GM23338 (cell line): Measurements from ENCODE around the gene MVP. TPM values are rescaled to one million over a fixed set of nuclear protein-coding genes. Genes with fewer than 3 reads are reported as not detected.

Experiments used
- ATAC-seq: fragments of 200-7000 bp; cut with Tn5 transposase; 3 replicates; pipeline ENCODE4 v1.9.1; 2020
- DNase-seq: peaks from one replicate; pipeline ENCODE4 v3.0.0-alpha.2; 2015; ENCODE audit warnings: low spot score
- H2AFZ ChIP-seq: fragments of 200-600 bp; sonication (generic); 2 replicates; pipeline ENCODE4 v1.8.0; 2016; ENCODE audit warnings: antibody characterized with exemption, mild to moderate bottlenecking, moderate library complexity
- H3F3A ChIP-seq: fragments of 200-600 bp; sonication (generic); replicated peaks from 2 replicates; pipeline ENCODE4 v1.8.0; 2017; ENCODE audit warnings: antibody characterized with exemption, mixed run types, low read depth
- H3K27ac ChIP-seq: fragments of 200-600 bp; sonication (generic); 2 replicates; pipeline ENCODE4 v1.6.1; 2016; ENCODE audit warnings: low read depth
- H3K27me3 ChIP-seq: fragments of 200-600 bp; sonication (generic); 2 replicates; pipeline ENCODE4 v1.8.0; 2016; ENCODE audit warnings: mild to moderate bottlenecking, mixed run types, moderate library complexity; ENCODE audit not compliant: insufficient read depth
- H3K36me3 ChIP-seq: fragments of 200-600 bp; sonication (generic); 2 replicates; pipeline ENCODE4 v1.8.0; 2016; ENCODE audit warnings: mild to moderate bottlenecking; ENCODE audit not compliant: insufficient read depth
- H3K4me1 ChIP-seq: fragments of 200-600 bp; sonication (generic); 2 replicates; pipeline ENCODE4 v1.8.0; 2016; ENCODE audit warnings: mild to moderate bottlenecking, moderate library complexity; ENCODE audit not compliant: insufficient read depth
- H3K4me2 ChIP-seq: fragments of 200-600 bp; sonication (generic); 2 replicates; pipeline ENCODE4 v1.7.1; 2017; ENCODE audit warnings: mixed run types
- H3K4me3 ChIP-seq: fragments of 200-600 bp; sonication (generic); 2 replicates; pipeline ENCODE4 v1.6.1; 2016; ENCODE audit warnings: mixed run types
- H3K79me2 ChIP-seq: fragments of 200-600 bp; sonication (generic); replicated peaks from 2 replicates; pipeline ENCODE4 v1.8.0; 2017; ENCODE audit warnings: mild to moderate bottlenecking; ENCODE audit not compliant: insufficient read depth
- H3K9me2 ChIP-seq: fragments of 200-600 bp; sonication (generic); 2 replicates; pipeline ENCODE4 v1.8.0; 2017; ENCODE audit not compliant: insufficient read depth
- H4K20me1 ChIP-seq: fragments of 200-600 bp; sonication (generic); replicated peaks from 2 replicates; pipeline ENCODE4 v1.8.0; 2017; ENCODE audit warnings: mild to moderate bottlenecking; ENCODE audit not compliant: insufficient read depth
- H3K27ac Mint-ChIP-seq: 2 replicates; pipeline ENCODE4 v1.8.0; 2020; ENCODE audit warnings: inconsistent platforms, mild to moderate bottlenecking, moderate library complexity, mixed read lengths
- H3K27me3 Mint-ChIP-seq: 3 replicates; pipeline ENCODE4 v1.8.0; 2022; ENCODE audit warnings: low read depth, mild to moderate bottlenecking, moderate library complexity, mixed read lengths, inconsistent platforms; ENCODE audit not compliant: insufficient read depth, poor library complexity
- H3K36me3 Mint-ChIP-seq: 3 replicates; pipeline ENCODE4 v1.8.0; 2021; ENCODE audit warnings: low read depth, mild to moderate bottlenecking, inconsistent platforms, moderate library complexity, mixed read lengths
- H3K4me1 Mint-ChIP-seq: 3 replicates; pipeline ENCODE4 v1.8.0; 2020; ENCODE audit warnings: mild to moderate bottlenecking, inconsistent platforms, mixed read lengths
- H3K4me3 Mint-ChIP-seq: 3 replicates; pipeline ENCODE4 v1.8.0; 2021; ENCODE audit warnings: moderate library complexity, mild to moderate bottlenecking, inconsistent platforms, mixed read lengths
- H3K9me3 Mint-ChIP-seq: 3 replicates; pipeline ENCODE4 v1.8.0; 2020; ENCODE audit warnings: moderate library complexity, mild to moderate bottlenecking, inconsistent platforms, mixed read lengths
- CREB1 ChIP-seq: fragments of 250-450 bp; sonication (Bioruptor Pico); IDR thresholded peaks from 2 replicates; pipeline ENCODE4 v1.5.0; 2020; ENCODE audit warnings: low read depth, mild to moderate bottlenecking, moderate library complexity
- EZH2 ChIP-seq: fragments of 200-600 bp; sonication (generic); IDR thresholded peaks from one replicate; pipeline ENCODE4 v1.8.0; 2017; ENCODE audit warnings: antibody characterized with exemption, mild to moderate bottlenecking, low read depth; ENCODE audit not compliant: unreplicated experiment
- EZH2phosphoT487 ChIP-seq: fragments of 200-600 bp; sonication (generic); IDR thresholded peaks from one replicate; pipeline ENCODE4 v1.8.1; 2018; ENCODE audit warnings: antibody characterized with exemption; ENCODE audit not compliant: unreplicated experiment
- JUNB ChIP-seq: IDR thresholded peaks from one replicate; pipeline ENCODE4 v1.6.1; 2016; ENCODE audit warnings: antibody characterized with exemption; ENCODE audit not compliant: unreplicated experiment
- POLR2AphosphoS5 ChIP-seq: IDR thresholded peaks from 2 replicates; pipeline ENCODE4 v1.6.1; 2016; ENCODE audit warnings: antibody characterized with exemption, low read depth
- STAT1 ChIP-seq: IDR thresholded peaks from one replicate; pipeline ENCODE4 v1.6.1; 2016; ENCODE audit warnings: antibody characterized with exemption; ENCODE audit not compliant: unreplicated experiment
- ZNF331 ChIP-seq: fragments of 250-450 bp; sonication (Bioruptor Pico); IDR thresholded peaks from 2 replicates; pipeline ENCODE4 v1.5.0; 2020; ENCODE audit warnings: low read depth, mild to moderate bottlenecking, moderate library complexity
- polyA plus RNA-seq: library from polyadenylated mRNA; unstranded; fragments of >200 nt; fragmentation: Nextera tagmentation; extraction: Ambion mirVana; gene quantifications from 2 replicates; pipeline ENCODE4 v1.2.1, GENCODE V29; 2016
- total RNA-seq: library from RNA; depleted of rRNA; stranded (reverse); fragments of >200 nt; shearing (Covaris generic); gene quantifications from 2 replicates; pipeline ENCODE4 v1.2.3, GENCODE V29; 2014
- TF ChIP-seq, protein P1 (sequence below): IDR thresholded peaks from one replicate; pipeline ENCODE4 v1.6.1; 2018; ENCODE audit warnings: antibody characterized with exemption; ENCODE audit not compliant: unreplicated experiment
- TF ChIP-seq, protein P2 (sequence below), 2 experiments: fragments of 200-600 bp in 1 of 2; sonication (generic) in 1 of 2; conservative IDR thresholded peaks; 2 replicates each; pipeline versions ENCODE4 v1.5.1 to v1.6.1; 2016 to 2017; ENCODE audit warnings: antibody characterized with exemption in 2 of 2, low read depth in 2 of 2, mild to moderate bottlenecking in 2 of 2, moderate library complexity in 1 of 2
- TF ChIP-seq, protein P3 (sequence below): IDR thresholded peaks from 2 replicates; pipeline ENCODE4 v1.6.1; 2016; ENCODE audit warnings: antibody characterized with exemption
- TF ChIP-seq, protein P4 (sequence below): fragments of 250-450 bp; sonication (Bioruptor Pico); IDR thresholded peaks from 2 replicates; pipeline ENCODE4 v1.5.0; 2020; ENCODE audit warnings: mild to moderate bottlenecking, moderate library complexity

The MVP gene
- total and polyA plus RNA-seq, 2 experiments from 2014 or later: 1.4 to 3.7 TPM

- Histone ChIP-seq H3K27ac (peak overlapping the region; percentile 88), H3K36me3 (peaks cover 9% of the 10 kb centered on the region; the same call in 1 of the 2 replicates), H4K20me1 (peaks cover 13% of the 10 kb centered on the region; the same call in 1 of the 2 replicates), H3K4me3 (peak overlapping the region; percentile 87; the same call in 1 of the 2 replicates), H3F3A (peaks cover 41% of the 10 kb centered on the region), H3K27me3 (no peaks in the 10 kb centered on the region), H3K4me2 (peak overlapping the region; percentile 97), H2AFZ (no peak overlapping the region), H3K4me1 (peaks cover 53% of the 10 kb centered on the region), H3K79me2 (peaks cover 28% of the 10 kb centered on the region), H3K9me2 (no peaks in the 10 kb centered on the region)
- Mint-ChIP-seq H3K4me3 (peak overlapping the region; percentile 86), H3K4me1 (peaks cover 50% of the 10 kb centered on the region), H3K9me3 (peaks cover 3% of the 10 kb centered on the region), H3K27me3 (peaks cover 42% of the 10 kb centered on the region), H3K27ac (peak overlapping the region; percentile 79; the same call in 1 of the 2 replicates), H3K36me3 (peaks cover 37% of the 10 kb centered on the region)
- DNase-seq: no peak
- TF ChIP-seq POLR2AphosphoS5: no peak
- TF ChIP-seq CREB1 (CRISPR knock-in tag): no peak
- TF ChIP-seq, protein P1, sequence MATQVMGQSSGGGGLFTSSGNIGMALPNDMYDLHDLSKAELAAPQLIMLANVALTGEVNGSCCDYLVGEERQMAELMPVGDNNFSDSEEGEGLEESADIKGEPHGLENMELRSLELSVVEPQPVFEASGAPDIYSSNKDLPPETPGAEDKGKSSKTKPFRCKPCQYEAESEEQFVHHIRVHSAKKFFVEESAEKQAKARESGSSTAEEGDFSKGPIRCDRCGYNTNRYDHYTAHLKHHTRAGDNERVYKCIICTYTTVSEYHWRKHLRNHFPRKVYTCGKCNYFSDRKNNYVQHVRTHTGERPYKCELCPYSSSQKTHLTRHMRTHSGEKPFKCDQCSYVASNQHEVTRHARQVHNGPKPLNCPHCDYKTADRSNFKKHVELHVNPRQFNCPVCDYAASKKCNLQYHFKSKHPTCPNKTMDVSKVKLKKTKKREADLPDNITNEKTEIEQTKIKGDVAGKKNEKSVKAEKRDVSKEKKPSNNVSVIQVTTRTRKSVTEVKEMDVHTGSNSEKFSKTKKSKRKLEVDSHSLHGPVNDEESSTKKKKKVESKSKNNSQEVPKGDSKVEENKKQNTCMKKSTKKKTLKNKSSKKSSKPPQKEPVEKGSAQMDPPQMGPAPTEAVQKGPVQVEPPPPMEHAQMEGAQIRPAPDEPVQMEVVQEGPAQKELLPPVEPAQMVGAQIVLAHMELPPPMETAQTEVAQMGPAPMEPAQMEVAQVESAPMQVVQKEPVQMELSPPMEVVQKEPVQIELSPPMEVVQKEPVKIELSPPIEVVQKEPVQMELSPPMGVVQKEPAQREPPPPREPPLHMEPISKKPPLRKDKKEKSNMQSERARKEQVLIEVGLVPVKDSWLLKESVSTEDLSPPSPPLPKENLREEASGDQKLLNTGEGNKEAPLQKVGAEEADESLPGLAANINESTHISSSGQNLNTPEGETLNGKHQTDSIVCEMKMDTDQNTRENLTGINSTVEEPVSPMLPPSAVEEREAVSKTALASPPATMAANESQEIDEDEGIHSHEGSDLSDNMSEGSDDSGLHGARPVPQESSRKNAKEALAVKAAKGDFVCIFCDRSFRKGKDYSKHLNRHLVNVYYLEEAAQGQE: no peak
- TF ChIP-seq, protein P2, sequence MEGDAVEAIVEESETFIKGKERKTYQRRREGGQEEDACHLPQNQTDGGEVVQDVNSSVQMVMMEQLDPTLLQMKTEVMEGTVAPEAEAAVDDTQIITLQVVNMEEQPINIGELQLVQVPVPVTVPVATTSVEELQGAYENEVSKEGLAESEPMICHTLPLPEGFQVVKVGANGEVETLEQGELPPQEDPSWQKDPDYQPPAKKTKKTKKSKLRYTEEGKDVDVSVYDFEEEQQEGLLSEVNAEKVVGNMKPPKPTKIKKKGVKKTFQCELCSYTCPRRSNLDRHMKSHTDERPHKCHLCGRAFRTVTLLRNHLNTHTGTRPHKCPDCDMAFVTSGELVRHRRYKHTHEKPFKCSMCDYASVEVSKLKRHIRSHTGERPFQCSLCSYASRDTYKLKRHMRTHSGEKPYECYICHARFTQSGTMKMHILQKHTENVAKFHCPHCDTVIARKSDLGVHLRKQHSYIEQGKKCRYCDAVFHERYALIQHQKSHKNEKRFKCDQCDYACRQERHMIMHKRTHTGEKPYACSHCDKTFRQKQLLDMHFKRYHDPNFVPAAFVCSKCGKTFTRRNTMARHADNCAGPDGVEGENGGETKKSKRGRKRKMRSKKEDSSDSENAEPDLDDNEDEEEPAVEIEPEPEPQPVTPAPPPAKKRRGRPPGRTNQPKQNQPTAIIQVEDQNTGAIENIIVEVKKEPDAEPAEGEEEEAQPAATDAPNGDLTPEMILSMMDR (conservative IDR thresholded peaks at IDR 0.05; ENCODE audit: low read depth in 2 of 2): no peak
- TF ChIP-seq EZH2: no peak
- no peak for TF ChIP-seq STAT1
- no peak for TF ChIP-seq ZNF331 (CRISPR knock-in tag)
- TF ChIP-seq JUNB: no peak
- no peak for TF ChIP-seq EZH2phosphoT487
- TF ChIP-seq, protein P3, sequence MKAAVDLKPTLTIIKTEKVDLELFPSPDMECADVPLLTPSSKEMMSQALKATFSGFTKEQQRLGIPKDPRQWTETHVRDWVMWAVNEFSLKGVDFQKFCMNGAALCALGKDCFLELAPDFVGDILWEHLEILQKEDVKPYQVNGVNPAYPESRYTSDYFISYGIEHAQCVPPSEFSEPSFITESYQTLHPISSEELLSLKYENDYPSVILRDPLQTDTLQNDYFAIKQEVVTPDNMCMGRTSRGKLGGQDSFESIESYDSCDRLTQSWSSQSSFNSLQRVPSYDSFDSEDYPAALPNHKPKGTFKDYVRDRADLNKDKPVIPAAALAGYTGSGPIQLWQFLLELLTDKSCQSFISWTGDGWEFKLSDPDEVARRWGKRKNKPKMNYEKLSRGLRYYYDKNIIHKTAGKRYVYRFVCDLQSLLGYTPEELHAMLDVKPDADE: no peak
- TF ChIP-seq, protein P4, sequence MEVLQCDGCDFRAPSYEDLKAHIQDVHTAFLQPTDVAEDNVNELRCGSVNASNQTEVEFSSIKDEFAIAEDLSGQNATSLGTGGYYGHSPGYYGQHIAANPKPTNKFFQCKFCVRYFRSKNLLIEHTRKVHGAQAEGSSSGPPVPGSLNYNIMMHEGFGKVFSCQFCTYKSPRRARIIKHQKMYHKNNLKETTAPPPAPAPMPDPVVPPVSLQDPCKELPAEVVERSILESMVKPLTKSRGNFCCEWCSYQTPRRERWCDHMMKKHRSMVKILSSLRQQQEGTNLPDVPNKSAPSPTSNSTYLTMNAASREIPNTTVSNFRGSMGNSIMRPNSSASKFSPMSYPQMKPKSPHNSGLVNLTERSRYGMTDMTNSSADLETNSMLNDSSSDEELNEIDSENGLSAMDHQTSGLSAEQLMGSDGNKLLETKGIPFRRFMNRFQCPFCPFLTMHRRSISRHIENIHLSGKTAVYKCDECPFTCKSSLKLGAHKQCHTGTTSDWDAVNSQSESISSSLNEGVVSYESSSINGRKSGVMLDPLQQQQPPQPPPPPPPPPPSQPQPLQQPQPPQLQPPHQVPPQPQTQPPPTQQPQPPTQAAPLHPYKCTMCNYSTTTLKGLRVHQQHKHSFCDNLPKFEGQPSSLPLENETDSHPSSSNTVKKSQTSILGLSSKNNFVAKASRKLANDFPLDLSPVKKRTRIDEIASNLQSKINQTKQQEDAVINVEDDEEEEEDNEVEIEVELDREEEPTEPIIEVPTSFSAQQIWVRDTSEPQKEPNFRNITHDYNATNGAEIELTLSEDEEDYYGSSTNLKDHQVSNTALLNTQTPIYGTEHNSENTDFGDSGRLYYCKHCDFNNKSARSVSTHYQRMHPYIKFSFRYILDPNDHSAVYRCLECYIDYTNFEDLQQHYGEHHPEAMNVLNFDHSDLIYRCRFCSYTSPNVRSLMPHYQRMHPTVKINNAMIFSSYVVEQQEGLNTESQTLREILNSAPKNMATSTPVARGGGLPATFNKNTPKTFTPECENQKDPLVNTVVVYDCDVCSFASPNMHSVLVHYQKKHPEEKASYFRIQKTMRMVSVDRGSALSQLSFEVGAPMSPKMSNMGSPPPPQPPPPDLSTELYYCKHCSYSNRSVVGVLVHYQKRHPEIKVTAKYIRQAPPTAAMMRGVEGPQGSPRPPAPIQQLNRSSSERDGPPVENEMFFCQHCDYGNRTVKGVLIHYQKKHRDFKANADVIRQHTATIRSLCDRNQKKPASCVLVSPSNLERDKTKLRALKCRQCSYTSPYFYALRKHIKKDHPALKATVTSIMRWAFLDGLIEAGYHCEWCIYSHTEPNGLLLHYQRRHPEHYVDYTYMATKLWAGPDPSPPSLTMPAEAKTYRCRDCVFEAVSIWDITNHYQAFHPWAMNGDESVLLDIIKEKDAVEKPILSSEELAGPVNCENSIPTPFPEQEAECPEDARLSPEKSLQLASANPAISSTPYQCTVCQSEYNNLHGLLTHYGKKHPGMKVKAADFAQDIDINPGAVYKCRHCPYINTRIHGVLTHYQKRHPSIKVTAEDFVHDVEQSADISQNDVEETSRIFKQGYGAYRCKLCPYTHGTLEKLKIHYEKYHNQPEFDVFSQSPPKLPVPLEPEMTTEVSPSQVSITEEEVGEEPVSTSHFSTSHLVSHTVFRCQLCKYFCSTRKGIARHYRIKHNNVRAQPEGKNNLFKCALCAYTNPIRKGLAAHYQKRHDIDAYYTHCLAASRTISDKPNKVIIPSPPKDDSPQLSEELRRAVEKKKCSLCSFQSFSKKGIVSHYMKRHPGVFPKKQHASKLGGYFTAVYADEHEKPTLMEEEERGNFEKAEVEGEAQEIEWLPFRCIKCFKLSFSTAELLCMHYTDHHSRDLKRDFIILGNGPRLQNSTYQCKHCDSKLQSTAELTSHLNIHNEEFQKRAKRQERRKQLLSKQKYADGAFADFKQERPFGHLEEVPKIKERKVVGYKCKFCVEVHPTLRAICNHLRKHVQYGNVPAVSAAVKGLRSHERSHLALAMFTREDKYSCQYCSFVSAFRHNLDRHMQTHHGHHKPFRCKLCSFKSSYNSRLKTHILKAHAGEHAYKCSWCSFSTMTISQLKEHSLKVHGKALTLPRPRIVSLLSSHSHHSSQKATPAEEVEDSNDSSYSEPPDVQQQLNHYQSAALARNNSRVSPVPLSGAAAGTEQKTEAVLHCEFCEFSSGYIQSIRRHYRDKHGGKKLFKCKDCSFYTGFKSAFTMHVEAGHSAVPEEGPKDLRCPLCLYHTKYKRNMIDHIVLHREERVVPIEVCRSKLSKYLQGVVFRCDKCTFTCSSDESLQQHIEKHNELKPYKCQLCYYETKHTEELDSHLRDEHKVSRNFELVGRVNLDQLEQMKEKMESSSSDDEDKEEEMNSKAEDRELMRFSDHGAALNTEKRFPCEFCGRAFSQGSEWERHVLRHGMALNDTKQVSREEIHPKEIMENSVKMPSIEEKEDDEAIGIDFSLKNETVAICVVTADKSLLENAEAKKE: no peak
- ATAC-seq: no peak
These were observed 11.1 kb upstream of the MVP start for GRCh38 chr16:29809031-29809747.
